ENCODE results near the gene WNT5A.
"Not testable (repeated sequence)": the region's sequence is repeated elsewhere in the genome, so short reads cannot be mapped to it uniquely, and the experiment has no call there.

WNT5A gene

GRCh38 chr3:55505776-55506175, 18.7 kb upstream of the WNT5A start:
- no peak for DNase-seq (ENCODE audit: low read depth in 2 of 2)

GRCh38 chr3:55505102-55505501, 18.0 kb upstream of the WNT5A start:
- not testable (repeated sequence) for DNase-seq (ENCODE audit: low read depth in 2 of 2)

- DNase-seq (ENCODE audit: low read depth in 2 of 2) = no peak
These were observed 14.8 kb upstream of the WNT5A start for GRCh38 chr3:55501905-55502304.

- DNase-seq (ENCODE audit: low read depth in 2 of 2) = no peak
These were observed 13.6 kb upstream of the WNT5A start for GRCh38 chr3:55500555-55501330.

GRCh38 chr3:55498520-55498919, 11.4 kb upstream of the WNT5A start:
- DNase-seq (ENCODE audit: low read depth in 2 of 2) = no peak

GRCh38 chr3:55497250-55497649, 10.1 kb upstream of the WNT5A start:
- no peak for DNase-seq (ENCODE audit: low read depth in 2 of 2)

GRCh38 chr3:55494976-55495375, 7.9 kb upstream of the WNT5A start:
- no peak for DNase-seq (ENCODE audit: low read depth in 2 of 2)

GRCh38 chr3:55492976-55493375, 5.9 kb upstream of the WNT5A start:
- DNase-seq (ENCODE audit: low read depth in 2 of 2) = no peak

GRCh38 chr3:55491296-55491816, 4.2 kb upstream of the WNT5A start:
- DNase-seq (ENCODE audit: low read depth in 2 of 2) = no peak

GRCh38 chr3:55490276-55490913, 3.3 kb upstream of the WNT5A start:
- no peak for DNase-seq (ENCODE audit: low read depth in 2 of 2)

GRCh38 chr3:55489798-55490132, 2.7 kb upstream of the WNT5A start:
- DNase-seq (ENCODE audit: low read depth in 2 of 2) = no peak

- DNase-seq (ENCODE audit: low read depth in 2 of 2) = no peak
These were observed 1.4 kb upstream of the WNT5A start for GRCh38 chr3:55488398-55489055.

GRCh38 chr3:55487381-55488241, 505 bp upstream of the WNT5A start:
- DNase-seq (ENCODE audit: low read depth in 2 of 2) = no peak

GRCh38 chr3:55486101-55486856, 827 bp downstream of the WNT5A start:
- DNase-seq (ENCODE audit: low read depth in 2 of 2) = no peak

GRCh38 chr3:55484801-55485791, 2.0 kb downstream of the WNT5A start:
- DNase-seq (ENCODE audit: low read depth in 2 of 2) = peak in 1 of 2 donors; percentile 30

- DNase-seq (ENCODE audit: low read depth in 2 of 2) = no peak
These were observed 2.9 kb downstream of the WNT5A start for GRCh38 chr3:55484191-55484689.

GRCh38 chr3:55483196-55484095, 3.7 kb downstream of the WNT5A start:
- no peak for DNase-seq (ENCODE audit: low read depth in 2 of 2)

GRCh38 chr3:55482496-55483195, 4.5 kb downstream of the WNT5A start:
- no peak for DNase-seq (ENCODE audit: low read depth in 2 of 2)
